GM19397 (cell line): ENCODE measurements around the gene MYBPC1.
A peak's percentile ranks its signal among the peaks of the same experiment; 100 is the strongest.

ENCODE experiments used
- ATAC-seq: cut with Tn5 transposase; IDR thresholded peaks from one replicate; pipeline ENCODE4 v1.9.1; 2021; ENCODE audit warnings: mild to moderate bottlenecking, moderate library complexity; ENCODE audit not compliant: unreplicated experiment

Gene MYBPC1

DNA sequence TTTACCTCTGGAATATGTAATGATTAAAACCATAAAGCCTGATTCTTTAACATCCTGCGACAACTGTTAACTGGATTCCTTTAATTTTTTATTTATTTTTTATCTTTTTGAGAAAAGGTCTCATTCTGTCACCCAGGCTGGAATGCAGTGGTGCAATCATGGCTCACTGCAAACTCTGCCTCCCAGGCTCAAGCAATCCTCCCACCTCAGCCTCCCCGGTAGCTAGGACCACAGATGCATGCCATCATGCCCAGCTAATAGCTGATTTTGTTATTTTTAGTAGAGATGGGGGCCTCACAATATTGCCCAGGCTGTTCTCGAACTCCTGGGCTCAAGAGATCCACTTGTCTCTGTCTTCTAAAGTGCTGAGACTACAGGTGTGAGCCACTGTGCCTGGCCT is 3.7 kb downstream of the MYBPC1 start:
- ATAC-seq: no peak

GRCh38 chr12:101599311-101599710 is 4.5 kb downstream of the MYBPC1 start:
- no peak for ATAC-seq

- ATAC-seq: no peak
These were observed 5.2 kb downstream of the MYBPC1 start for GRCh38 chr12:101599771-101600484.

DNA sequence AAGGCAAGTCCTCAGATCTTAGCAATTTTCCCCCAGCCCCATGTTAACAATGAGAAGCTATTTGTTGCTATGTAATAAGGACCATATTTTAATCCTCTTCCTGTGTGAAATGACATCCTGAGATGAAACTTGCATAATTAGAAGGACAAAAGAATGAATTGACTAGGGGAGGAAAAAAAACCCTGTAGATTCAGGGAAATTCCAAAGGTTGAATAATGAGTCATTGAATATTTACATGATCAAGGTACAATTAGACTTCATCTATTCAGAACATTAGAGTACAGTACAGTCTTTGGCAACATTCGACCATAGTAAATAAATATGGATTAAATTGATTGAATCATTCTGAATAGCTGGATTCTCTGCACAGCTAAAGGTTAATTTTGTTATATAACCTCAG is 9.4 kb downstream of the MYBPC1 start:
- no peak for ATAC-seq

GRCh38 chr12:101607894-101608293 is 13.1 kb downstream of the MYBPC1 start:
- ATAC-seq: no peak

GRCh38 chr12:101608301-101609133 is 13.7 kb downstream of the MYBPC1 start:
- ATAC-seq: no peak

- no peak for ATAC-seq
These were observed 14.4 kb downstream of the MYBPC1 start for GRCh38 chr12:101609198-101609597.

DNA sequence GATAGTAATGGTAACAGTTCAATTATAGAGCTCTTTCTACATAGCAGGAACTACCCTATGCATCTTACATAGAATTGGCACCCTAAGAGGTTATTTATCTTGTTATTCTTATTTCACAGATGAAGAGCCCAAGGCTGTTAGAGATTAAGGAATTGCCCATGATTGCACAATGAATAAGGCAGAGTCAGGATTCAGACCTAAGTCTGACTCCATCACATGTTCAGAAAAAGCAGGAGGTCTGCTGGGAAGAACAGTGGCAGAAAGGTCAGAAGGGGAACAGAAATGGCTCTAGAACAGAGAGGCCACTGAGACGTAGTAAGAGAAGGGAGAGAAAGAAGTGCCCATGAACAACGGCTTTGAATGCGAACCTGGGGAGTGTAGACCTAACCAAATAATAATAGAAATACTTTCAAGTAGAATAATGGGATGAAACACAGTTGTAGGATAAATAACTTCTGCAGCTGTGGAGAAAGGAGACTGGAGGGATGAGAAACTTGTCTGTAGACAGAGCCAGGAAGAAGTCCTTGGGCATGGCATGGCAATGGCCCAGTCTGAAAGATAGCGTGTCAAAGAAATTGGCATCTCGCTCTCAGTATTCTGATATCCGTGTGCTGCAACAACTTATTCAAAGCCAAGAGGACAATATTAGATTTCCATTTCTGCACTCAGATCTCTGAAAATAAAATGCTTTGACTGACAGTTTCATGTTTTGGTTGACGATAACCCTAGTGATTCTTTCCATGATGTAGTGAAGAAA is 17.6 kb downstream of the MYBPC1 start:
- ATAC-seq: no peak

GRCh38 chr12:101616027-101616494 is 21.3 kb downstream of the MYBPC1 start:
- ATAC-seq: no peak

- ATAC-seq: no peak
These were observed 24.4 kb downstream of the MYBPC1 start for GRCh38 chr12:101619026-101619786.

GRCh38 chr12:101619858-101620761 is 25.3 kb downstream of the MYBPC1 start:
- ATAC-seq: no peak

GRCh38 chr12:101620762-101621133 is 26.0 kb downstream of the MYBPC1 start:
- ATAC-seq: no peak

DNA sequence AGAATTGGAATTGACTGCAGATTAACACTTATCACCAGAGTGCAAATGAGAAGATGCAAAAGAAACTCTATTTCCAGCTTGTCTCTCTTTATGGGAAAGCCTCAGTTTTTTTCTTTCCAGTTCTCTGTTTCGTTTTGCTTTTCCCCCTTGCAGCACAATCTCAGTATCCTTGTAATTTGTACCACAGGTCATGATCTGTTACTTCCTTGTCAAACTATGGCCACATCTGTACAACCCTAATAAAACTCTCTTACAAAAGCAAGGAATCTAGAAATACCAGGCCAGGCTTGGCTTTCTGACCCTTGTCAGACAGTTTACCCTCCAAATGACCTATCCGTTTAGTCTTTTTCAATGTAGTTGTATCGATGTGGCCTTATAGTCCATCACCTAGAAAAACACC is 33.9 kb downstream of the MYBPC1 start:
- no peak for ATAC-seq

DNA sequence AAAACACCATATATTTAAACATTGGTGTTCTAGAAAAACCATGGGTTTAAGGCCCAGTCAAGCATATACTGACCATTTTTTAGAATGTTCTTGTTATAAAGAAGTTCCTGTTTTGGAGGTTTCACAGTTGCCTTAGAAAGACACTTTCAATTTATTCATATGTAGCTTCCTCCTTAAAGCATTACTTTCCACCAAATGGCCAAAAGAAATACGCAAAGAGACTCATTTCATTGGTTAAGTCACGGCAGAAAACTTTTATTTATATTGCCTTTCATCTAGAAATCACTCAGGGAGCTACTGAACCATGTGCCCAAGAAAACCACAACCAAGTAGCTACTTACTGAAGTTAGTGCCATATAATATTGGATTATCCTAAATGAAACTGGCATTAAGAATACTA is 40.0 kb downstream of the MYBPC1 start:
- ATAC-seq: peak; percentile 79

GRCh38 chr12:101637936-101638335 is 43.2 kb downstream of the MYBPC1 start:
- no peak for ATAC-seq

DNA sequence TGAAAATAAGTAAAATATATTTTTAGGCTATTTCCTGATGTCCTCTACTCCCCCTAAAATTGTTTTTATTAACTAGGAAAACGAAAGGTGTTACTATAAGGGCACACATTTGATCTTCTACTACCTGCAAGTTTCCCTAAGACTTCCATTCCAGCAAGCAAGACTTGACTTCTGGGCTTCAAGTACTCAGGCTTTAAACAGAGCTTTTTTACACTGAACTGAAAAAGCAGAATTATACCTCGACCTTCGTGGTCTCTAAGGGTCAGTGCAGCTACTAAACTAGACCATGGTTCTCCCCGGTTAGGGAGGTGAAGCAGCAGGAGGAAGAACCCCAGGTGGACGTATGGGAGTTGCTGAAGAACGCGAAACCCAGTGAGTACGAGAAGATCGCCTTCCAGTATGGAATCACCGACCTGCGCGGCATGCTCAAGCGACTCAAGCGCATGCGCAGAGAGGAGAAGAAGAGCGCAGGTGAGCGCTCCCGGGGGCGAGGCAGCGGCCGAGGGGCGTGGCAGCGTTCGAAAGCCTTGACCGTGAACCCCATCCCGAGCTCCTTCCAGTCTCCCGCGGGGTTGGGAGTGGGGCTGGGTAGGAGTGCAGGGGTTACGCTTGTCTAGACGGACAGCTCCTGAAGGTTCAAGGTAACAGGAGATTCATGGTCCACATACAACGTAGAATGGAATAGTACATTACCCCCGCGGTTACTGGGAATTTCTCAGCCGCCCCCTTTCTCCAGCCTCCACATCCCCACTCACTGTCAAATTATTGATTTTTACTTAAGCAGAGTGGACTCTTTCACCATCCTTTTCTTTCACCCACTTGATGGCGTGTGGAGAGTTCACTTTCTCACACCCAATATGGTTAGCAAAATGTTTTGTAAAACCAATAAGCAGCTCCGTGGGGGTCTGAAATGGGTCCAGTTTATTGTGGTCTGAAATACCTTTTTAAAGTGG is 47.6 kb downstream of the MYBPC1 start:
- no peak for ATAC-seq

- no peak for ATAC-seq
These were observed 52.9 kb downstream of the MYBPC1 start for GRCh38 chr12:101647711-101648110.

- ATAC-seq: no peak
These were observed 53.4 kb downstream of the MYBPC1 start for GRCh38 chr12:101648195-101648594.
